Fibroblast of mammary gland (primary cell): Measurements from ENCODE around the gene TEN1.

ENCODE experiments used
- DNase-seq: peaks from one replicate; pipeline ENCODE4 v3.0.0-alpha.2; 2010; ENCODE audit warnings: low read depth
- H3K4me3 ChIP-seq: 2 replicates; pipeline ENCODE4 v1.5.1; 2011; ENCODE audit warnings: low read depth, mild to moderate bottlenecking, low read length, moderate library complexity; ENCODE audit not compliant: control insufficient read depth
- CTCF ChIP-seq: conservative IDR thresholded peaks from 2 replicates; pipeline ENCODE4 v1.5.1; 2011; ENCODE audit warnings: low read depth, low read length, inconsistent platforms; ENCODE audit not compliant: control insufficient read depth, insufficient read depth

The TEN1 gene

GRCh38 chr17:76000016-76000754 is 21.1 kb downstream of the TEN1 start:
- DNase-seq, result peak; percentile 39

GRCh38 chr17:76000755-76001521 is 21.9 kb downstream of the TEN1 start, which contains the start of gene CDK3:
TSS of gene CDK3 (plus strand) at chr17:76000855. CDS start at chr17:76001426, 571 bp downstream.
- no peak for DNase-seq
- H3K4me3 ChIP-seq, result no peak within 1 kb of the TSS
- no peak for TF ChIP-seq CTCF

More at GRCh38 chr17:76000016-76000754, 21.1 kb downstream of the TEN1 start:
- no peak overlapping the region for H3K4me3 ChIP-seq
- TF ChIP-seq CTCF, result peak; percentile 61

- DNase-seq, result no peak
- no peak overlapping the region for H3K4me3 ChIP-seq
- no peak for TF ChIP-seq CTCF
Observed at GRCh38 chr17:76002100-76002499, 23.1 kb downstream of the TEN1 start.

GRCh38 chr17:76003915-76004314 is 24.9 kb downstream of the TEN1 start:
- H3K4me3 ChIP-seq, result no peak overlapping the region
- TF ChIP-seq CTCF, result no peak
- peak; percentile 68 for DNase-seq

- no peak overlapping the region for H3K4me3 ChIP-seq
- TF ChIP-seq CTCF, result no peak
- peak; percentile 89 for DNase-seq
Observed at GRCh38 chr17:76004750-76005262, 25.8 kb downstream of the TEN1 start.

GRCh38 chr17:76005263-76006149 is 26.5 kb downstream of the TEN1 start:
- DNase-seq, result peak; percentile 82
- H3K4me3 ChIP-seq, result no peak overlapping the region
- TF ChIP-seq CTCF, result peak; percentile 64
